ENCODE results near the gene JAGN1. TPM values are rescaled to one million over a fixed set of nuclear protein-coding genes. Genes with fewer than 3 reads are reported as not detected.
"Not testable (repeated sequence)": the region's sequence is repeated elsewhere in the genome, so short reads cannot be mapped to it uniquely, and the experiment has no call there.

The JAGN1 gene
- total and polyA plus RNA-seq, 2 of the 8 experiments (the other 6 are each of a cell fraction or from before 2014, with no cell fraction given): 26.9 to 51.6 TPM

DNA sequence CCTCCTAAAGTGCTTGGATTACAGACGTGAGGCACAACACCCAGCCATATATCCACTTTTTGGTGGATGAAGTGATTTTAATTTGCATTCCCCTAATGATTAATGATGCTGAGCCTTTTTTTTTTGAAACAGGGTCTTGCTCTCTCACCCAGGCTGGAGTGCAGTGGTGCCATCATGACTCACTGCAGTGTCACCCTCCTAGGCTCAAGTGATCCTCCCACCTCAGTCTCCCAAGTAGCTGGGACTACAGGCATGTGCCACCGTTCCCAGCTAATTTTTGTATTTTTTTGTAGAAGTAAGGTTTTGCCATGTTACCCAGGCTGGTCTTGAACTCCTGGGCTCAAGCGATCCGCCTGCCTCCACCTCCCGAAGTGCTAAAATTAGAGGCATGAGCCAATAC is 18.3 kb upstream of the JAGN1 start:
- H3K36me3 ChIP-seq (ENCODE audit: control insufficient read depth in 2 of 4, insufficient read depth in 4 of 4, low read length in 3 of 4); H3K27me3 ChIP-seq (replicated peaks in 1 of 4; ENCODE audit: control insufficient read depth in 3 of 4, extremely low read depth in 1 of 4, insufficient read depth in 3 of 4, low read length in 3 of 4): not testable (repeated sequence)
- WGBS, 2 experiments (ENCODE audit: extremely low coverage in 1 of 2, insufficient coverage in 1 of 2, insufficient read length in 1 of 2, insufficient replicate concordance in 2 of 2, low coverage in 1 of 2, low lambda C conversion rate in 2 of 2, missing lambda C conversion rate in 1 of 2): 93% methylated on average over 5 of the region's 5 CpGs; no CpG with 5 or more reads in 1 of the 2 experiments

More for the DNA sequence above, 18.3 kb upstream of the JAGN1 start:
- H3K4ac ChIP-seq (replicated peaks; ENCODE audit: insufficient read length, low read depth, low read length); H3K4me2 ChIP-seq (ENCODE audit: insufficient read depth in 1 of 2, low read depth in 2 of 2, low read length in 2 of 2); DNase-seq (ENCODE audit: low read depth in 1 of 2, low spot score in 2 of 2); H3K9ac ChIP-seq (replicated peaks in 1 of 4; ENCODE audit: extremely low read depth in 1 of 4, low read depth in 3 of 4, low read length in 3 of 4); H4K5ac ChIP-seq (ENCODE audit: insufficient read length, low read depth, low read length); H3K9me3 ChIP-seq (ENCODE audit: insufficient read depth in 2 of 2, low read depth in 1 of 2, low read length in 1 of 2); H3K56ac ChIP-seq (replicated peaks; ENCODE audit: insufficient read length, low read depth, low read length); H4K91ac ChIP-seq (replicated peaks; ENCODE audit: insufficient read length, low read length); H3K79me1 ChIP-seq (ENCODE audit: low read depth, low read length); H2BK20ac ChIP-seq (ENCODE audit: low read length); H3K23me2 ChIP-seq (ENCODE audit: low read depth, low read length); H2AFZ ChIP-seq (ENCODE audit: low read length); H3K4me1 ChIP-seq (replicated peaks in 1 of 4; ENCODE audit: control insufficient read depth in 3 of 4, insufficient read depth in 4 of 4, low read length in 3 of 4); H2AK5ac ChIP-seq (ENCODE audit: low read depth, low read length); H3K23ac ChIP-seq (ENCODE audit: insufficient read length); H2BK12ac ChIP-seq (ENCODE audit: low read depth, low read length); H4K8ac ChIP-seq (ENCODE audit: extremely low read depth, insufficient read depth, low read length); POLR2A ChIA-PET (ENCODE audit: partially characterized antibody); H3K18ac ChIP-seq (ENCODE audit: extremely low read depth, low read length); H3K14ac ChIP-seq (ENCODE audit: insufficient read length); FAIRE-seq; H3K4me3 ChIP-seq (ENCODE audit: extremely low read depth in 1 of 4, insufficient read depth in 2 of 4, low read depth in 3 of 4, low read length in 4 of 4); H3K79me2 ChIP-seq (ENCODE audit: control insufficient read depth in 1 of 2, insufficient read depth in 2 of 2, low read length in 2 of 2); H2BK5ac ChIP-seq (ENCODE audit: low read depth, low read length); H2BK120ac ChIP-seq (replicated peaks; ENCODE audit: low read depth, low read length); H2BK15ac ChIP-seq (ENCODE audit: low read length); H3K27ac ChIP-seq (ENCODE audit: low read depth, low read length); H4K20me1 ChIP-seq (replicated peaks in 1 of 2; ENCODE audit: control insufficient read depth in 1 of 2, insufficient read depth in 2 of 2, low read length in 2 of 2): not testable (repeated sequence)
- CTCF ChIA-PET (ENCODE audit: partially characterized antibody): interaction anchor here (1.1 kb wide), 1 partner anchor 43 kb away, joined by 3 read pairs; no protein-coding TSS in a partner anchor
